Measurements from ENCODE around the gene JMY.
A peak's percentile ranks its signal among the peaks of the same experiment; 100 is the strongest.

JMY gene

GRCh38 chr5:79302454-79302853 lies 66.5 kb downstream of the JMY start:
- no peak for DNase-seq
- H3K27me3 ChIP-seq (replicated peaks) = no peaks in the 10 kb centered on the region
- H3K36me3 ChIP-seq (replicated peaks) = no peaks in the 10 kb centered on the region
- H3K4me3 ChIP-seq (ENCODE audit: low read depth, low read length) = no peak overlapping the region
- TF ChIP-seq, protein P1, sequence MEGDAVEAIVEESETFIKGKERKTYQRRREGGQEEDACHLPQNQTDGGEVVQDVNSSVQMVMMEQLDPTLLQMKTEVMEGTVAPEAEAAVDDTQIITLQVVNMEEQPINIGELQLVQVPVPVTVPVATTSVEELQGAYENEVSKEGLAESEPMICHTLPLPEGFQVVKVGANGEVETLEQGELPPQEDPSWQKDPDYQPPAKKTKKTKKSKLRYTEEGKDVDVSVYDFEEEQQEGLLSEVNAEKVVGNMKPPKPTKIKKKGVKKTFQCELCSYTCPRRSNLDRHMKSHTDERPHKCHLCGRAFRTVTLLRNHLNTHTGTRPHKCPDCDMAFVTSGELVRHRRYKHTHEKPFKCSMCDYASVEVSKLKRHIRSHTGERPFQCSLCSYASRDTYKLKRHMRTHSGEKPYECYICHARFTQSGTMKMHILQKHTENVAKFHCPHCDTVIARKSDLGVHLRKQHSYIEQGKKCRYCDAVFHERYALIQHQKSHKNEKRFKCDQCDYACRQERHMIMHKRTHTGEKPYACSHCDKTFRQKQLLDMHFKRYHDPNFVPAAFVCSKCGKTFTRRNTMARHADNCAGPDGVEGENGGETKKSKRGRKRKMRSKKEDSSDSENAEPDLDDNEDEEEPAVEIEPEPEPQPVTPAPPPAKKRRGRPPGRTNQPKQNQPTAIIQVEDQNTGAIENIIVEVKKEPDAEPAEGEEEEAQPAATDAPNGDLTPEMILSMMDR (IDR thresholded peaks at IDR 0.05; ENCODE audit: low read depth, low read length, missing control alignments) = no peak
- no peak overlapping the region for H3K27ac ChIP-seq
- in situ Hi-C loops (cut with HindIII; ENCODE audit: low pct_ligation_motif_present, low sequenced_read_pairs) = no loop called here

DNA sequence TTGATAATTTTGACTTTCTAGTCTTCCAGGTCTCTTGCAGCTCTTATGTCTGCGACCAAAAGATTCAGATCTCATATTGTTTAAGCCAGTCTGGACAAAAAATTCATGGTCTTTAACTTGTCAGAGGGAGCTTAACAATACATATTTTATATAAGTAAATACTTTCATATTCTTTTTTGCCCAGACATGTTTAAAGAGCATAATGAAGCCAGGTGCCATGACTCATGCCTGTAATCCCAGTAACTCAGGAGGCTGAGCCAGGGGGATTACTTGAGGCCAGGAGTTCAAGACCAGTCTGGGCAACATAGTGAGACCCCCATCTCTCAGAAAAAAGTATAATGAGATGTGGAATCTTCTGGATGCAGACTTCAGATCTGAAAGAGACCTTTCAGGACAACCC lies 69.8 kb downstream of the JMY start:
- TF ChIP-seq, protein P1 (IDR thresholded peaks at IDR 0.05; ENCODE audit: low read depth, low read length, missing control alignments) = no peak
- Histone ChIP-seq H3K27ac (no peak overlapping the region), H3K4me3 (ENCODE audit: low read depth, low read length) (no peak overlapping the region), H3K36me3 (replicated peaks) (no peaks in the 10 kb centered on the region), H3K27me3 (replicated peaks) (no peaks in the 10 kb centered on the region)
- no peak for DNase-seq
- in situ Hi-C loops (cut with HindIII; ENCODE audit: low pct_ligation_motif_present, low sequenced_read_pairs) = no loop called here

DNA sequence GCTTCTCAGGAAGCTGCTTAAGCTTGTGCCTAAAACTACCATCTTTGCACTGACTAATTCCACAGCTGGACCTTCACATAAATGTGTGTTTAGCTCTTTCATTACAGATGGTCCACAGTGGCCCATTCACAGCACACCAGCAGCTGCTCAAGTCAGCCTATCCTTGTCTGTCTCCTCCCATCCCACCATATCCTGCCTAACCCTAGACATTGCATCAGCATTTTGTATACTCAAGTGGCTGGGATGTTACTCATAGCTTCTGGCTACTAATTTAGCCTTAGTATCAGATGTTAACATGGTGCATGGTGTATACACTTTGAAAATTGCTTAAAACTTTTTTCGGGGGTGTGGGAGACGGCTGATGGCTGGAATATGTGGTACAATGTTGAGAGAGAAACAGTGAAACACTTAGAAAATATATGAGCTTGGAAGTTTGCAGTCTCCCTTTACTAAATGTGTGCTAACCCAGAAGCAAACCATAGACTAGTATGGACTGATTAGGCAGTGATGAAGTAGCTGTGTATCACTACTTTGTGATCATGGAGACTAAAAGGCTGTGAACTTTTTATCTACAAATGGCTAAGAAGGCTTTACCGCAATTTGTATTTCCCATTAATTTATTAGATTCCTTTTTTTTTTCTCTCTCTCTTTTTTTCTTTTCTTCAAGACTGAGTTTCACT lies 83.1 kb downstream of the JMY start:
- H3K27ac ChIP-seq = peak overlapping the region; percentile 49
- no peak overlapping the region for H3K4me3 ChIP-seq (ENCODE audit: low read depth, low read length)
- in situ Hi-C loops (cut with HindIII; ENCODE audit: low pct_ligation_motif_present, low sequenced_read_pairs) = no loop called here
- TF ChIP-seq, protein P1 (IDR thresholded peaks at IDR 0.05; ENCODE audit: low read depth, low read length, missing control alignments) = no peak
- no peaks in the 10 kb centered on the region for H3K36me3 ChIP-seq (replicated peaks)
- H3K27me3 ChIP-seq (replicated peaks) = no peaks in the 10 kb centered on the region
- DNase-seq = peak; percentile 89

DNA sequence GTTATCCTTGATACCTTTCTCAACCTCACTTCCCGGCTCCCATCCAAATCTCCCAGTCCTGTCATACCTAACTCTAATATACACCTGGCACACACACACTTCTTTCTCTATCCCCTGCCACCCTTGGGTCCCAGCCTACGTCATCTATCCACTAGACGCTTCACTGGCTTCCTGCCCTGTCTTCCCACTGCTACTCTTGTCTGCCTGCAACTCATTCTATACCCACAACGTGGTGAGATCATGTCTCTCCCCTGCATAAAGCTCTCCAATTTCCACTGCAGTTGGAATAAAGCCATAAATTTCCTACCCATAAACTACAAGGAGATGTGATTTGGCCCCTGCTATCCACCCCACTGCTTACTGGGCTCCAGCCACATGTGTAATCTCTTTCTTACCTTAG lies 93.5 kb downstream of the JMY start:
- in situ Hi-C loops (cut with HindIII; ENCODE audit: low pct_ligation_motif_present, low sequenced_read_pairs) = no loop called here
- no peaks in the 10 kb centered on the region for H3K27me3 ChIP-seq (replicated peaks)

GRCh38 chr5:79330071-79330470 lies 94.1 kb downstream of the JMY start:
- Histone ChIP-seq H3K27me3 (replicated peaks) (no peaks in the 10 kb centered on the region), H3K4me3 (ENCODE audit: low read depth, low read length) (no peak overlapping the region), H3K36me3 (replicated peaks) (no peaks in the 10 kb centered on the region), H3K27ac (no peak overlapping the region)
- in situ Hi-C loops (cut with HindIII; ENCODE audit: low pct_ligation_motif_present, low sequenced_read_pairs) = no loop called here
- no peak for DNase-seq
- TF ChIP-seq, protein P1 (IDR thresholded peaks at IDR 0.05; ENCODE audit: low read depth, low read length, missing control alignments) = no peak

More for the DNA sequence above, 93.5 kb downstream of the JMY start:
- Histone ChIP-seq H3K4me3 (ENCODE audit: low read depth, low read length) (no peak overlapping the region), H3K36me3 (replicated peaks) (no peaks in the 10 kb centered on the region), H3K27ac (no peak overlapping the region)
- TF ChIP-seq, protein P1 (IDR thresholded peaks at IDR 0.05; ENCODE audit: low read depth, low read length, missing control alignments) = no peak
- DNase-seq = no peak

All from brain microvascular endothelial cell (primary cell).